GM19023 (cell line): ENCODE data around the gene USP50.
"Not testable (repeated sequence)": the region's sequence is repeated elsewhere in the genome, so short reads cannot be mapped to it uniquely, and the experiment has no call there.

Experiments
- ATAC-seq: cut with Tn5 transposase; IDR thresholded peaks from one replicate; pipeline ENCODE4 v1.9.1; 2021; ENCODE audit warnings: mild to moderate bottlenecking, moderate library complexity; ENCODE audit not compliant: unreplicated experiment

The USP50 gene

GRCh38 chr15:50505656-50506055, 40.8 kb downstream of the USP50 start:
- not testable (repeated sequence) for ATAC-seq

- ATAC-seq: no peak
Measured at GRCh38 chr15:50503144-50503543, 43.3 kb downstream of the USP50 start.

GRCh38 chr15:50501815-50502214, 44.7 kb downstream of the USP50 start:
- ATAC-seq: no peak

- ATAC-seq: no peak
Measured at GRCh38 chr15:50500352-50500751, 46.1 kb downstream of the USP50 start.

- no peak for ATAC-seq
Measured at GRCh38 chr15:50496692-50497091, 49.8 kb downstream of the USP50 start.

GRCh38 chr15:50494547-50494946, 51.9 kb downstream of the USP50 start:
- ATAC-seq: not testable (repeated sequence)

- no peak for ATAC-seq
Measured at GRCh38 chr15:50493625-50494024, 52.8 kb downstream of the USP50 start.

GRCh38 chr15:50487287-50487686, 59.2 kb downstream of the USP50 start:
- ATAC-seq: no peak

GRCh38 chr15:50485389-50485788, 61.1 kb downstream of the USP50 start:
- no peak for ATAC-seq

GRCh38 chr15:50484781-50485180, 61.7 kb downstream of the USP50 start:
- ATAC-seq: peak; percentile 60

GRCh38 chr15:50476143-50476542, 70.3 kb downstream of the USP50 start:
- no peak for ATAC-seq

- no peak for ATAC-seq
Measured at GRCh38 chr15:50471072-50471471, 75.4 kb downstream of the USP50 start.

- ATAC-seq: no peak
Measured at GRCh38 chr15:50463423-50464358, 82.8 kb downstream of the USP50 start.

GRCh38 chr15:50458348-50459112, 87.9 kb downstream of the USP50 start:
- no peak for ATAC-seq

- no peak for ATAC-seq
Measured at GRCh38 chr15:50452927-50453326, 93.5 kb downstream of the USP50 start.
